ENCODE measurements around the gene TAF5L. TPM values are rescaled to one million over a fixed set of nuclear protein-coding genes. Genes with fewer than 3 reads are reported as not detected.
A peak's percentile ranks its signal among the peaks of the same experiment; 100 is the strongest.

TAF5L gene
- total RNA-seq, 1 donor from 2014 or later, result 21.7 TPM

DNA sequence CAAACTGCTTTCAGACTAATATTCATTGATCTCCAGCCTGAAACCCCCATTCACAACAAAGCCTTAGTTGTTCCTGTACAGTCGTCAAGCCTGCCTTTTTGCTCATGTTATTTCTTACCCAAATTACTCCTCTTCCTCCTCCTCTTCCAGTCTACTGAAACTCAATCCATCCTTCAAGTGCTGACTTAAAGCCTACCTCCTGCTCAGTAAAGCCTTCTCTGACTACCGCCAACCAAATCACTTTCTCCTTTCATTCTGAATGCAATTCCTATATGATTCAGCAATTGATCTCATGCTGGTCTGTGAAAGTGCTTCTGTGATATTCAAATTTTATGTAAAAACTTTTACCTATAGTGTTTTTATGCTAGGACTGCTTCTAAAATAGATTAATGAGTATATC, 18.6 kb downstream of the TAF5L start:
- Histone ChIP-seq H3K36me3 (peaks cover 70 to 92% of the 10 kb centered on the region in 2 donors), H3K27ac (no peak overlapping the region), H3K9me3 (no peaks in the 10 kb centered on the region), H3K4me1 (no peaks in the 10 kb centered on the region), H3K4me3 (no peak overlapping the region), H3K27me3 (no peaks in the 10 kb centered on the region)
- intact Hi-C loops (cut with DNase I), result no loop called here
- no peak for DNase-seq (ENCODE audit: low spot score in 2 of 2)
- TF ChIP-seq, protein P1, sequence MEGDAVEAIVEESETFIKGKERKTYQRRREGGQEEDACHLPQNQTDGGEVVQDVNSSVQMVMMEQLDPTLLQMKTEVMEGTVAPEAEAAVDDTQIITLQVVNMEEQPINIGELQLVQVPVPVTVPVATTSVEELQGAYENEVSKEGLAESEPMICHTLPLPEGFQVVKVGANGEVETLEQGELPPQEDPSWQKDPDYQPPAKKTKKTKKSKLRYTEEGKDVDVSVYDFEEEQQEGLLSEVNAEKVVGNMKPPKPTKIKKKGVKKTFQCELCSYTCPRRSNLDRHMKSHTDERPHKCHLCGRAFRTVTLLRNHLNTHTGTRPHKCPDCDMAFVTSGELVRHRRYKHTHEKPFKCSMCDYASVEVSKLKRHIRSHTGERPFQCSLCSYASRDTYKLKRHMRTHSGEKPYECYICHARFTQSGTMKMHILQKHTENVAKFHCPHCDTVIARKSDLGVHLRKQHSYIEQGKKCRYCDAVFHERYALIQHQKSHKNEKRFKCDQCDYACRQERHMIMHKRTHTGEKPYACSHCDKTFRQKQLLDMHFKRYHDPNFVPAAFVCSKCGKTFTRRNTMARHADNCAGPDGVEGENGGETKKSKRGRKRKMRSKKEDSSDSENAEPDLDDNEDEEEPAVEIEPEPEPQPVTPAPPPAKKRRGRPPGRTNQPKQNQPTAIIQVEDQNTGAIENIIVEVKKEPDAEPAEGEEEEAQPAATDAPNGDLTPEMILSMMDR (IDR thresholded peaks at IDR 0.05), result no peak

DNA sequence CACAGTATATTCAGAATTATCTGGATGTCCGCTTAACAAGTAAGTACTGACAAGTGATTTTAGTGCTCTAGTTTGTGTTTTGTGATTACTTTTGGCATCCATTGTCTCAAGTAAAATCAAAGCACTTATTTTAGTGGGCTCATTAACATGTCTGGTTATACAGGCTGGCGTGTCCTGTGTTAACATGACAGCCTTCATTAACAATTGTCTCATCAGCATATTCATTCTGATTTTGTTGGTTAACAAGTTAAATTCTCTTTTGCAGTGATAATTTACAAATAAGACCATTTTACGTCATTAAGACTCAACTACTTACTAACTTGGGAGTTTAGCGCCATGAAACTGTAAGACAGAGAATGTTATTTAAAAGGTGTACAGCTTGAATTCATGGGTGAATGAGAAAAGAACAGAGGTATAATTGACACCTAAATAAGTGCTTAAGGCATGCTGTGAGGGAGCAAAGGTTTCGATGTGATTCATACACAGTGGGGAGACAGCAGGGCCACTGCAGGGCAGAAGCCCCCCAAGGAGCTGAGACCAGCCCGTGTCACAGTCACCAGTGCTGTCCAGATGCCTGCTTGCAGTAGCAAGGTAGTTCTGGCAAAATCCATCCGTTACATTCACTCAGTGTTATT, 22.4 kb downstream of the TAF5L start:
- H3K4me1 ChIP-seq, result peaks cover 11 to 29% of the 10 kb centered on the region in 2 donors
- H3K36me3 ChIP-seq, result peaks cover 46 to 67% of the 10 kb centered on the region in 2 donors
- no peak overlapping the region for H3K4me3 ChIP-seq
- TF ChIP-seq, protein P1 (IDR thresholded peaks at IDR 0.05), result no peak
- H3K27ac ChIP-seq, result no peak overlapping the region
- intact Hi-C loops (cut with DNase I), result no loop called here
- H3K9me3 ChIP-seq, result no peaks in the 10 kb centered on the region
- no peak for DNase-seq (ENCODE audit: low spot score in 2 of 2)
- no peaks in the 10 kb centered on the region for H3K27me3 ChIP-seq

DNA sequence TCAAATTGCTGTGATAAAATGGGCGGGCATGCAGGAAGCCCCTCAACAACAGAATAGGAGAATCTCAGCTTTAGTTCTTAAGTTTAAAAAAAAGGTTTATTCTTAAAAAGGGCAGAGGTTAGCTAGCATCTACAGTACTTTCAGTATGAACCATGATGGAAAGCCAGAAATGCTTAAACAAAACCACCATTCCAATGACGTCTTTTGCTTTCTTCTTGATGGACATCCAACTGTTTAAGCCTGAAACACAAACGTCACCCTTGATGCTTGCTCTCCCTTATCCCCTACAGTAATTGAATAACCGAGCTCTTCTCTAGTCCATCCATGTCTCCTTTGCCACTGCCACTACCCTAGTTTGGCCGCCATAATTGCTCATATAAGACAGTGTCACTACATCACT, 25.7 kb downstream of the TAF5L start:
- Histone ChIP-seq H3K27ac (peak overlapping the region; percentile 92 to 94), H3K36me3 (peaks cover 26 to 40% of the 10 kb centered on the region in 2 donors), H3K27me3 (no peaks in the 10 kb centered on the region), H3K9me3 (no peaks in the 10 kb centered on the region), H3K4me3 (no peak overlapping the region), H3K4me1 (peaks cover 20 to 50% of the 10 kb centered on the region in 2 donors)
- TF ChIP-seq, protein P1 (IDR thresholded peaks at IDR 0.05), result no peak
- no peak for DNase-seq (ENCODE audit: low spot score in 2 of 2)
- intact Hi-C loops (cut with DNase I), result no loop called here

DNA sequence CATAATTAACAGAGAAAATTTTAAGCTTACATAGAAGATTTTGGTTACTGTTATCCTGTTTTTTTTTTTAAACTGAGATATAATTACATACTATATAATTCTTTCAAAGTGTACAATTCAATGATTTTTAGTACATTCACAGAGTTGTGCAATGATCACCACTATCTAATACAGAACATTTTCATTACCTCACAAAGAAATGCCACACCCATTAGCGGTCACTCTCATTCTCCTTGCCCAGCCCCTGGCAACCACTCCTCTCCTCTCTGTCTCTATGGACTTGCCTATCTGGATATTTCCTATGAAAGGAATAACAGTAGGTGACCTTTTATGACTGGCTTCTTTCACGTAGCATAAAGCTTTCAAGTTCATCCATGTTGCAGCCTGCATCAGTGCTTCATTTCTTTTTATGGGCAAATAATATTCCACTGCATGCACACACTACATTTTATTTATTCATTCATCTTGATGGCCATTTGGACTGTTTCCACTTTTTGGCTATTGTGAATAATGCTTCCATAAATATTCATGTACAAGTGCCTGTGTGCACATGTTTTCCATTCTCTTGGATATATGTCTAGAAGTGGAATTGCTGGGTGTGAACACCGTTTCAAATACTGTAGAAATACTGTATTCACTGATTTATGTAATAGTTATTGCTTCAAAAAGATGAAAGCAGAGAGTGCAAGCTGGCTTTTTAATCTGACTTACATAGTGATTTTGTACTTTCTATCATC, 26.5 kb downstream of the TAF5L start:
- Histone ChIP-seq H3K36me3 (peaks cover 27 to 38% of the 10 kb centered on the region in 2 donors), H3K27ac (peak overlapping the region; percentile 92 to 94)
- intact Hi-C loops (cut with DNase I), result no loop called here

DNA sequence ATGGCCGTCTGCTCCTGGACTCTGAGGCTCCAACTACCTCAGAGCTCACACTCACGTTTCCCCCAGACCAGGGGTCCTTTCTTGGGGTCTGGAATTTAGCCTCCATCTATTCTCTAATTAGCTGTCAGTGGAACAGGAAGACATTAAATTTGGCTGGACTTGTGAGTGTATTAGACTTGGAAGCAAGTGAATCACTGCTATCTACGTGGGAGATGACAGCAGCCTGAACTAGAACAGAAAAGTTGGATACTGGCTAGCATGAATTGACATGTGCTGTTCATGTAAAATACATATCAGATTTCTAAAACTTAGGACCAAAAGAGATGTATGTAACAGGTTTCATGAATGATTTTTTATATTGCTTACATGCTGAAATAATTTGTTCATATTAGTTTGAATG, 28.0 kb downstream of the TAF5L start:
- peaks cover 32 to 33% of the 10 kb centered on the region in 2 donors for H3K36me3 ChIP-seq
- H3K9me3 ChIP-seq, result no peaks in the 10 kb centered on the region
- H3K4me3 ChIP-seq, result peak overlapping the region in 1 of 2 donors; percentile 34
- TF ChIP-seq, protein P1 (IDR thresholded peaks at IDR 0.05), result no peak
- no peaks in the 10 kb centered on the region for H3K27me3 ChIP-seq
- intact Hi-C loops (cut with DNase I), result loop anchor here (1.0 to 2.0 kb wide), 5 partner anchors 15 to 89 kb away; partner anchors contain the start of genes ABCB10 and NUP133
- DNase-seq (ENCODE audit: low spot score in 2 of 2), result no peak
- H3K27ac ChIP-seq, result peak overlapping the region; percentile 92 to 94
- H3K4me1 ChIP-seq, result peaks cover 20 to 50% of the 10 kb centered on the region in 2 donors

More for the DNA sequence above, 26.5 kb downstream of the TAF5L start:
- no peaks in the 10 kb centered on the region for H3K27me3 ChIP-seq
- no peak for DNase-seq (ENCODE audit: low spot score in 2 of 2)
- peaks cover 20 to 50% of the 10 kb centered on the region in 2 donors for H3K4me1 ChIP-seq
- TF ChIP-seq, protein P1 (IDR thresholded peaks at IDR 0.05), result no peak
- no peak overlapping the region for H3K4me3 ChIP-seq
- H3K9me3 ChIP-seq, result no peaks in the 10 kb centered on the region
